ENCODE data around the gene JDP2.

JDP2 gene

DNA sequence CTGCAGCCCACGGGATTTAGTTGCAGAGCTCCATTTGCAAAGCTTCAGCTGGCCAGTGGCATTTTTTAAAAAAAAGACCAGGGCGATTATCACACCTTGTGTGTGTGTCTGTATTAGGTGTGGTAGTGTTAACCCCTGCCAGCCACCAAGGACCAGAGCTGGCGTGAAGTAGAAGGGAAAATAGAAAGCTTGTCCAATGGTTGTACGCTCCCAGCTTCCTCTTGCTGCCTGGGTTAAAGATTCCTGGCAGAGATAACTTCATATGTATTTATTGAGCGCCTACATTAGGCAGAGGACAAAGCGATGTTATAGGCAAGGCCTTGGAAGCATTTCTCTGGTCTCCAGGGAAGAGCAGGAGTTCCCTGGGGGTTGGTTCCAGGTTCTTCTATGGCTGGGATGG, 3.2 kb downstream of the JDP2 start:
- DNase-seq (ENCODE audit: extremely low read depth, low read depth), result no peak
- TF ChIP-seq, protein P1, sequence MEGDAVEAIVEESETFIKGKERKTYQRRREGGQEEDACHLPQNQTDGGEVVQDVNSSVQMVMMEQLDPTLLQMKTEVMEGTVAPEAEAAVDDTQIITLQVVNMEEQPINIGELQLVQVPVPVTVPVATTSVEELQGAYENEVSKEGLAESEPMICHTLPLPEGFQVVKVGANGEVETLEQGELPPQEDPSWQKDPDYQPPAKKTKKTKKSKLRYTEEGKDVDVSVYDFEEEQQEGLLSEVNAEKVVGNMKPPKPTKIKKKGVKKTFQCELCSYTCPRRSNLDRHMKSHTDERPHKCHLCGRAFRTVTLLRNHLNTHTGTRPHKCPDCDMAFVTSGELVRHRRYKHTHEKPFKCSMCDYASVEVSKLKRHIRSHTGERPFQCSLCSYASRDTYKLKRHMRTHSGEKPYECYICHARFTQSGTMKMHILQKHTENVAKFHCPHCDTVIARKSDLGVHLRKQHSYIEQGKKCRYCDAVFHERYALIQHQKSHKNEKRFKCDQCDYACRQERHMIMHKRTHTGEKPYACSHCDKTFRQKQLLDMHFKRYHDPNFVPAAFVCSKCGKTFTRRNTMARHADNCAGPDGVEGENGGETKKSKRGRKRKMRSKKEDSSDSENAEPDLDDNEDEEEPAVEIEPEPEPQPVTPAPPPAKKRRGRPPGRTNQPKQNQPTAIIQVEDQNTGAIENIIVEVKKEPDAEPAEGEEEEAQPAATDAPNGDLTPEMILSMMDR (IDR thresholded peaks at IDR 0.05; ENCODE audit: low read depth, low read length), result no peak

DNA sequence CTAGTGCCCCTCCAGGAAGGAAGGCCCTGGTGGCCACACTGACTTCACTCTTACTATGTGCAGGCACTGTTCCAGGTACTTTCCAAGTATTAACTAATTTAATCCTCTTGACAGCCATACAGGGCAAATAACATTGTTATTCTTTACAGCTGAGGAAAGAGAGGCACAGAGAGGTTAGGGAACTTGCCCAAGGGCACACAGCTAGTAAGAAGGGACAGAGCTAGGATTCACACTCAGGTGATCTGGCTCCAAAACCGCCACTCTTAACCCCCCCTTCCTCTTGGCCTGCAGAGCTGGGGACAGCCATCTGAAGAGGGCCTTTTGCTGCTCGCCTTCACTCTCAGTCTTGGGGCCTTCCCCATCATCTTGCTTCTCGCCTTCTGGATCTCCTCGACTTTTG, 4.0 kb downstream of the JDP2 start:
- no peak for DNase-seq (ENCODE audit: extremely low read depth, low read depth)
- TF ChIP-seq, protein P1 (IDR thresholded peaks at IDR 0.05; ENCODE audit: low read depth, low read length), result no peak

DNA sequence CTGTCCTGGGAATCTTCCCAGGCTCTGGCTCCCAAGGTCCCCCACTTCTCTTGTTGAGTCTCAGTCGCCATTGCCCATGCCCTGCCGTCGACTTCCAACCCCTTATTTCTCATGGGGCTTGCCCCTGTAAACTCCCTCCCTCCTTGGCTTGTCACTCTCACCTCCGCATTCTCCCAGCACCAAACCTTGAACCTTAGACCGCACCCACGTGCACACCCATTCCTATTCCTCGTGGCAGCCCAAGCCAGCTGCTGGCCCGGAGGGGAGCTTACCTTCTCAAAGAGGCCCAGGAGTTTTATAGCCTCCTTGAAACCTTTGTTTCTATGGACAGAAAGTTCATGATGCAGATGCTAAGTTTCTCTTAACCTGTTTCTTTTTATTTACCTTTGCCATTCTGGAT, 4.6 kb downstream of the JDP2 start:
- DNase-seq (ENCODE audit: extremely low read depth, low read depth), result no peak
- TF ChIP-seq, protein P1 (IDR thresholded peaks at IDR 0.05; ENCODE audit: low read depth, low read length), result no peak

DNA sequence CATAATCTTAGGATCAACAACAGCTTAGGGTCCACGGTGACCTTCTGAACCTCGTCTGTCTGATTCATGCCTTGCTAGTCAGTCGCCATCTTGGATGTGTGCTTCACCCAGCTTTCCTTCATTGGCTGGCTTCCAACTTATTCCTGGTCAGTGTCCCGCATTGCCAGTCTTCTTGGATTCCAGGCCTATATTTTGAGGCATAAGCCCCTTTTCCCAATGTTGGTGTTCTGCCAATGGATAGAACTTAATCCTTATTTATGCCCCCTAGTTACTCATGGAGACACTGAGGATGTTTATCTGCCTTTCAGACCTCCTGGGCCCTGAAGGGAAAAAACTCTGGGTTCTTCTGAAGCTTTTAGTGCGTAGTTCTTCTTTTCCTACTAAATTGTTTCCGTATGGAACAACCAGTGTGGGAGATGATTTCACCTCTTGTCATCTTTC, 5.8 kb downstream of the JDP2 start:
- peak; percentile 42 for DNase-seq (ENCODE audit: extremely low read depth, low read depth)
- TF ChIP-seq, protein P1 (IDR thresholded peaks at IDR 0.05; ENCODE audit: low read depth, low read length), result no peak

DNA sequence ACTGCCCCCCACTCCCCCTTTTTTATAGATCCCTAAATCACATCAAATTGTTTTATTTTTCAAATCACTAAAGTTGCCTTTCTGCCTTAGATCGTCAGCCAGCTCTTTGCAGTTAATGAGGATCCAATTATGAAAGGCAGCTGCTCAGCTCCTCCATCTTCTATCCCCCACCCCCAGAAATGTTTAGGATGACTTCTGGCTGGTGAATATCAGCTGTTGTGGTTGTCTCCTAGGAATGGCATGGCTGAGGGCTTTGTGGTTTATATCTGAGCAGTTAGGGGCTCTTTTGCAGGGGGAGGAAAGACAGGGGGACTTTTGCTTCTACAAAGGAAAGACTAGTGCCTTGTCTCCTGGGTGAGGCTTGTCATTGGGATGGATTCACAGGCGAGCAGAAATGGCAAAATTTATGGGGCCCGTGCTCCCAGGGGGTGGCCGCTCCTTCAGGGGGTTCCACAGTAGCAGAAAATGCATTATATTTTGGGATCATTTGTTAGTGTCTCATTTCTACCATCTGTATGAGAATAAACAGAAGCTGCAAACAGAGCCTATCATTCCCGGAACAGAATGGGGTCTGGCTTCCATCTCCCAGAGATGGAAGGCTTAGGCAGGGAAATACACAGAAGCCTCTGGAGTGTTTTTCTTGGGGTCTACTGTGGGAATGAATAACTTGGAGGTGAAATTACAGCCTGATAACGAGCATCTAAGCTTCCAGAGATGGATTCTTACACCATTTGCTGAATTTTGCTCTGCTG, 6.5 kb downstream of the JDP2 start:
- DNase-seq (ENCODE audit: extremely low read depth, low read depth), result no peak
- TF ChIP-seq, protein P1 (IDR thresholded peaks at IDR 0.05; ENCODE audit: low read depth, low read length), result no peak

DNA sequence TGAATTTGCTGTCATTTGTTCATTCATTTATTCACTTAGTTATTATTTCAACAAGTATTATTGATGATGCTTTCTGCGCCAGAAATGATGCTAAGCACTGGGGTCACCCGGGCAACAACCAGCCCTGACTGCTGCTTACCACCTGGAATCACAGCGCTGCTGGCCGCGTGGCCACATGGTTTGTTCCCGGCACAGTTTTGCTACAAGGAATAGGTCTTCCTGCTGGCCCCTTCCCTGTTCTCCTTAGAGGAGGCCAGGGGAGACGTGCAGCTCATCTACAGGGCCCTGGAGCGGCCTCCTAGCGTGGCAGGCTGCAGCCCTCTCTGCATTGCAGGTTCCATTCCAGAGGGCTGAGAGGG, 7.0 kb downstream of the JDP2 start:
- DNase-seq (ENCODE audit: extremely low read depth, low read depth), result no peak
- TF ChIP-seq, protein P1 (IDR thresholded peaks at IDR 0.05; ENCODE audit: low read depth, low read length), result no peak

DNA sequence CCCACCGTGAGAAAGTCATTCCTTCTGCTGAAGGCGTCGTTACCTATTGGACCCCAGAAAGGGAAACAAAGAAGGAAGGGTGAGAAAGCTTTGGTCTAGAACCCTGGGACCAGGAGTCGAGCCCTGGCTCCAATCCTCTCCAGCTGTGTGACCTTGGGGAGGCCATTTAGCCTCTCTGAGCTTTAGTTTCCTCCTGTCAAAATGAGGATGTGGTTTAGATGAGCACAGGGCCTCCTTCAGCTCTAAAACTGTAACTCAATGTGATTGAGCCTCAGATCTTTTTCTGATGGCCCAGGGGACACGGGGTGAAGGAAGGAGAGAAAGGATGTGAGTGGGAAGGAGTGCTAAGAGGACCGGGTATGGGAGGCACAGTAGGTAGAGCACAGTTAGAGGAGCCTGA, 7.7 kb downstream of the JDP2 start:
- no peak for DNase-seq (ENCODE audit: extremely low read depth, low read depth)
- TF ChIP-seq, protein P1 (IDR thresholded peaks at IDR 0.05; ENCODE audit: low read depth, low read length), result no peak

All from AG09319 (cell line).